AG04450 (cell line): ENCODE data around the gene CCDC92B. TPM values are rescaled to one million over a fixed set of nuclear protein-coding genes. Genes with fewer than 3 reads are reported as not detected.

ENCODE experiments used
- CTCF ChIA-PET: fragments of 300-600, 350-600 bp; formaldehyde crosslinking; extraction: SDS; loops from one replicate; lab custom pipeline; 2022; ENCODE audit warnings: antibody characterized with exemption, inconsistent platforms; lab: Charles Lee
- POLR2A ChIA-PET: fragments of 350-600 bp; formaldehyde crosslinking; extraction: SDS; loops from one replicate; lab custom pipeline; 2021; ENCODE audit warnings: antibody characterized with exemption, inconsistent platforms; lab: Yijun Ruan, JAX
- DNase-seq: peaks from one replicate; pipeline ENCODE4 v3.0.0-alpha.2; 2011; ENCODE audit warnings: low read depth, low spot score
- H3K27ac ChIP-seq: one replicate; pipeline ENCODE4 v1.5.1; 2012; ENCODE audit warnings: low read depth, low read length, control low read depth
- H3K27me3 ChIP-seq: one replicate; pipeline ENCODE4 v1.6.0; 2012; ENCODE audit warnings: low read length; ENCODE audit not compliant: control insufficient read depth, insufficient read depth
- H3K4me3 ChIP-seq: 2 replicates; pipeline ENCODE4 v1.5.1; 2011; ENCODE audit warnings: mild to moderate bottlenecking, low read depth, low read length, control low read depth
- H3K9me3 ChIP-seq: 2 replicates; pipeline ENCODE4 v1.5.1; 2012; ENCODE audit warnings: low read length; ENCODE audit not compliant: control insufficient read depth, insufficient read depth
- CTCF ChIP-seq: IDR thresholded peaks from 2 replicates; pipeline ENCODE4 v1.5.1; 2011; ENCODE audit warnings: low read depth, low read length, control low read depth, inconsistent platforms
- polyA plus RNA-seq: library from polyadenylated mRNA; depleted of rRNA; stranded (reverse); fragments of >200 nt; gene quantifications from 2 replicates; pipeline ENCODE4 v1.2.3, GENCODE V29; 2011

CCDC92B gene
- polyA plus RNA-seq, 1 experiment: not detected

GRCh38 chr17:2796164-2797125, 47.0 kb upstream of the CCDC92B start, which contains the start of gene RAP1GAP2:
Gene RAP1GAP2, plus strand, starts transcription at chr17:2796438. Its CDS starts 90 bp downstream, at chr17:2796528.
- POLR2A ChIA-PET: no interaction called here
- Histone ChIP-seq H3K27ac (no peak within 1 kb of the TSS), H3K27me3 (peaks cover 17% of the 10 kb centered on the region), H3K9me3 (no peaks in the 10 kb centered on the region; the same call in 1 of the 2 replicates), H3K4me3 (no peak within 1 kb of the TSS)
- no peak for DNase-seq
- TF ChIP-seq CTCF: no peak
- CTCF ChIA-PET: no interaction called here

- DNase-seq: no peak
- Histone ChIP-seq H3K9me3 (no peaks in the 10 kb centered on the region; the same call in 1 of the 2 replicates), H3K27me3 (peaks cover 21% of the 10 kb centered on the region), H3K4me3 (no peak overlapping the region), H3K27ac (no peak overlapping the region)
- TF ChIP-seq CTCF: no peak
- CTCF ChIA-PET: no interaction called here
- POLR2A ChIA-PET: no interaction called here
These were observed 46.1 kb upstream of the CCDC92B start for GRCh38 chr17:2795441-2796163.

GRCh38 chr17:2794111-2794803, 44.8 kb upstream of the CCDC92B start:
- no peak for DNase-seq
- H3K27me3 ChIP-seq: peaks cover 21% of the 10 kb centered on the region
- H3K4me3 ChIP-seq: no peak overlapping the region
- no peaks in the 10 kb centered on the region; the same call in 1 of the 2 replicates for H3K9me3 ChIP-seq
- ChIA-PET POLR2A (no interaction called here), CTCF (interaction anchor here (0.6 kb wide), 1 partner anchor 445 kb away, joined by 5 read pairs; no protein-coding TSS in a partner anchor)
- TF ChIP-seq CTCF: no peak
- H3K27ac ChIP-seq: no peak overlapping the region

- ChIA-PET CTCF (interaction anchor here (0.7 kb wide), 1 partner anchor 79 kb away, joined by 5 read pairs; no protein-coding TSS in a partner anchor), POLR2A (interaction anchor here (0.7 kb wide), 1 partner anchor 14 kb away, joined by 8 read pairs; no protein-coding TSS in a partner anchor)
- Histone ChIP-seq H3K9me3 (no peaks in the 10 kb centered on the region), H3K4me3 (no peak overlapping the region), H3K27ac (no peak overlapping the region), H3K27me3 (peaks cover 18% of the 10 kb centered on the region)
- no peak for TF ChIP-seq CTCF
- DNase-seq: no peak
These were observed 43.1 kb upstream of the CCDC92B start for GRCh38 chr17:2792366-2793169.
